Trophoblast cell (in vitro differentiated cells and primary cell): Measurements from ENCODE around the gene ZNF341.

ENCODE experiments used
- DNase-seq, 2 donors: peaks; one replicate each; pipeline ENCODE4 v3.0.0-alpha.2; 2016
- H2AFZ ChIP-seq: 2 replicates; pipeline ENCODE4 v1.6.1; 2013; ENCODE audit warnings: low read length, moderate library complexity, mild to moderate bottlenecking; ENCODE audit not compliant: insufficient read depth, poor library complexity
- H2AK5ac ChIP-seq: 2 replicates; pipeline ENCODE4 v1.6.1; 2013; ENCODE audit warnings: mild to moderate bottlenecking, low read length
- H2BK120ac ChIP-seq: 2 replicates; pipeline ENCODE4 v1.6.1; 2013; ENCODE audit warnings: low read length, mild to moderate bottlenecking, moderate library complexity; ENCODE audit not compliant: insufficient read depth, poor library complexity
- H2BK12ac ChIP-seq: 2 replicates; pipeline ENCODE4 v1.6.1; 2013; ENCODE audit warnings: mild to moderate bottlenecking, low read length, moderate library complexity
- H2BK5ac ChIP-seq: 2 replicates; pipeline ENCODE4 v1.6.1; 2013; ENCODE audit warnings: low read length, low read depth, moderate library complexity, mild to moderate bottlenecking; ENCODE audit not compliant: poor library complexity
- H3K14ac ChIP-seq: 2 replicates; pipeline ENCODE4 v1.6.1; 2013; ENCODE audit warnings: mild to moderate bottlenecking, low read length
- H3K18ac ChIP-seq: 2 replicates; pipeline ENCODE4 v1.6.1; 2013; ENCODE audit warnings: mild to moderate bottlenecking, low read length
- H3K23ac ChIP-seq: 2 replicates; pipeline ENCODE4 v1.6.1; 2013; ENCODE audit warnings: low read length
- H3K27ac ChIP-seq: 2 replicates; pipeline ENCODE4 v1.5.1; 2013; ENCODE audit warnings: low read depth, mild to moderate bottlenecking, inconsistent platforms, low read length, moderate library complexity
- H3K27me3 ChIP-seq: 2 replicates; pipeline ENCODE4 v1.6.1; 2013; ENCODE audit warnings: inconsistent platforms, mild to moderate bottlenecking, low read length, moderate library complexity; ENCODE audit not compliant: insufficient read depth
- H3K36me3 ChIP-seq, 2 experiments: 1 replicate in 1 of 2; 2 replicates in 1 of 2; pipeline ENCODE4 v1.6.1; 2013; ENCODE audit warnings: low read length in 2 of 2, mild to moderate bottlenecking in 2 of 2, moderate library complexity in 1 of 2; ENCODE audit not compliant: insufficient read depth in 2 of 2, control insufficient read depth in 1 of 2
- H3K4ac ChIP-seq: 2 replicates; pipeline ENCODE4 v1.6.1; 2013; ENCODE audit warnings: low read depth, mild to moderate bottlenecking, low read length, moderate library complexity
- H3K4me1 ChIP-seq, 2 experiments: 1 replicate in 1 of 2; 2 replicates in 1 of 2; pipeline ENCODE4 v1.6.1; 2013; ENCODE audit warnings: low read length in 2 of 2, mild to moderate bottlenecking in 2 of 2, moderate library complexity in 1 of 2; ENCODE audit not compliant: insufficient read depth in 2 of 2, control insufficient read depth in 1 of 2
- H3K4me2 ChIP-seq: 2 replicates; pipeline ENCODE4 v1.6.1; 2013; ENCODE audit warnings: inconsistent platforms, mild to moderate bottlenecking, low read length, moderate library complexity
- H3K4me3 ChIP-seq: 2 replicates; pipeline ENCODE4 v1.5.1; 2013; ENCODE audit warnings: mild to moderate bottlenecking, low read depth, low read length, inconsistent platforms
- H3K79me1 ChIP-seq: one replicate; pipeline ENCODE4 v1.6.1; 2013; ENCODE audit warnings: low read length
- H3K79me2 ChIP-seq: 2 replicates; pipeline ENCODE4 v1.6.1; 2013; ENCODE audit warnings: low read length, mild to moderate bottlenecking; ENCODE audit not compliant: control insufficient read depth, insufficient read depth, poor library complexity
- H3K9ac ChIP-seq: 2 replicates; pipeline ENCODE4 v1.6.1; 2013; ENCODE audit warnings: mild to moderate bottlenecking, low read length
- H3K9me3 ChIP-seq: 2 replicates; pipeline ENCODE4 v1.6.1; 2013; ENCODE audit warnings: low read depth, mild to moderate bottlenecking, control low read depth, inconsistent platforms, low read length; ENCODE audit not compliant: insufficient read depth
- H4K12ac ChIP-seq: 2 replicates; pipeline ENCODE4 v1.6.1; 2013; ENCODE audit warnings: low read depth, mild to moderate bottlenecking, low read length, moderate library complexity
- H4K8ac ChIP-seq: 2 replicates; pipeline ENCODE4 v1.6.1; 2013; ENCODE audit warnings: low read depth, mild to moderate bottlenecking, low read length, moderate library complexity
- H4K91ac ChIP-seq: one replicate; pipeline ENCODE4 v1.6.1; 2013; ENCODE audit warnings: low read depth, mild to moderate bottlenecking, low read length, moderate library complexity
- WGBS: extraction: QIAGEN DNeasy Blood & Tissue Kit; methylation state at CpG from one replicate; pipeline ENCODE4 v1.1.7; 2013; ENCODE audit warnings: missing lambda C conversion rate; ENCODE audit not compliant: insufficient read length, insufficient coverage; ENCODE audit errors: extremely low coverage; 5-methylcytosine and 5-hydroxymethylcytosine counted together

ZNF341 gene

GRCh38 chr20:33781133-33781532, 49.3 kb downstream of the ZNF341 start:
- Histone ChIP-seq H3K27ac (no peak overlapping the region), H3K79me2 (peaks cover 3% of the 10 kb centered on the region), H4K12ac (no peak overlapping the region), H3K4me3 (no peak overlapping the region), H4K8ac (no peak overlapping the region), H3K9ac (no peak overlapping the region), H2BK5ac (no peak overlapping the region), H3K4ac (no peak overlapping the region), H2AFZ (no peak overlapping the region), H3K27me3 (no peaks in the 10 kb centered on the region), H2BK120ac (no peak overlapping the region), H2BK12ac (peak overlapping the region; percentile 12), H3K4me2 (no peak overlapping the region), H3K18ac (no peak overlapping the region), H3K79me1 (peaks cover 2% of the 10 kb centered on the region), H3K14ac (no peak overlapping the region), H3K36me3 (no peaks in the 10 kb centered on the region), H3K4me1 (peaks cover 2 to 9% of the 10 kb centered on the region in 2 experiments), H4K91ac (no peak overlapping the region), H2AK5ac (no peak overlapping the region), H3K9me3 (peaks cover 1% of the 10 kb centered on the region), H3K23ac (no peak overlapping the region)
- DNase-seq = no peak
- no CpG with 5 or more reads among the region's 4 CpGs for WGBS

GRCh38 chr20:33781945-33782344, 50.1 kb downstream of the ZNF341 start:
- no peaks in the 10 kb centered on the region for H3K27me3 ChIP-seq
- H4K12ac ChIP-seq = no peak overlapping the region
- no CpG with 5 or more reads among the region's 1 CpG for WGBS
- H3K14ac ChIP-seq = no peak overlapping the region
- H2AK5ac ChIP-seq = no peak overlapping the region
- no peaks in the 10 kb centered on the region for H3K36me3 ChIP-seq
- no peak overlapping the region for H2AFZ ChIP-seq
- H4K91ac ChIP-seq = no peak overlapping the region
- no peak overlapping the region for H3K4ac ChIP-seq
- H3K18ac ChIP-seq = no peak overlapping the region
- peaks cover 2% of the 10 kb centered on the region for H3K79me1 ChIP-seq
- H3K4me2 ChIP-seq = no peak overlapping the region
- H3K9me3 ChIP-seq = peaks cover 1% of the 10 kb centered on the region
- peaks cover 3% of the 10 kb centered on the region for H3K79me2 ChIP-seq
- no peak overlapping the region for H4K8ac ChIP-seq
- H2BK5ac ChIP-seq = no peak overlapping the region
- peaks cover 2 to 9% of the 10 kb centered on the region in 2 experiments for H3K4me1 ChIP-seq
- H2BK12ac ChIP-seq = no peak overlapping the region
- no peak overlapping the region for H3K27ac ChIP-seq
- H3K23ac ChIP-seq = no peak overlapping the region
- DNase-seq = peak in 1 of 2 donors; percentile 14
- H3K4me3 ChIP-seq = no peak overlapping the region
- H3K9ac ChIP-seq = no peak overlapping the region
- no peak overlapping the region for H2BK120ac ChIP-seq

GRCh38 chr20:33783256-33783655, 51.5 kb downstream of the ZNF341 start:
- Histone ChIP-seq H3K18ac (no peak overlapping the region), H3K79me2 (peaks cover 3% of the 10 kb centered on the region), H3K36me3 (no peaks in the 10 kb centered on the region), H3K4me2 (no peak overlapping the region), H2BK120ac (no peak overlapping the region), H3K4ac (no peak overlapping the region), H3K14ac (no peak overlapping the region), H3K23ac (no peak overlapping the region), H2BK12ac (no peak overlapping the region), H4K91ac (no peak overlapping the region), H4K8ac (no peak overlapping the region), H3K4me1 (peaks cover 6 to 15% of the 10 kb centered on the region in 2 experiments), H3K27me3 (no peaks in the 10 kb centered on the region), H3K79me1 (peaks cover 8% of the 10 kb centered on the region), H3K27ac (no peak overlapping the region), H3K4me3 (no peak overlapping the region), H2AK5ac (no peak overlapping the region), H3K9ac (no peak overlapping the region), H2AFZ (no peak overlapping the region), H4K12ac (no peak overlapping the region), H2BK5ac (no peak overlapping the region), H3K9me3 (peaks cover 1% of the 10 kb centered on the region)
- WGBS = no CpG with 5 or more reads among the region's 5 CpGs
- DNase-seq = no peak

- no peak overlapping the region for H3K18ac ChIP-seq
- no peak overlapping the region for H2AFZ ChIP-seq
- no peak overlapping the region for H4K91ac ChIP-seq
- no peaks in the 10 kb centered on the region for H3K27me3 ChIP-seq
- H3K14ac ChIP-seq = no peak overlapping the region
- H3K23ac ChIP-seq = no peak overlapping the region
- H3K4me1 ChIP-seq = peaks cover 12 to 18% of the 10 kb centered on the region in 2 experiments
- peaks cover 3% of the 10 kb centered on the region for H3K79me2 ChIP-seq
- H3K79me1 ChIP-seq = peaks cover 12% of the 10 kb centered on the region
- H4K12ac ChIP-seq = no peak overlapping the region
- no peaks in the 10 kb centered on the region for H3K36me3 ChIP-seq
- H3K4me2 ChIP-seq = no peak overlapping the region
- no peak overlapping the region for H2AK5ac ChIP-seq
- no peak overlapping the region for H2BK5ac ChIP-seq
- H2BK12ac ChIP-seq = no peak overlapping the region
- H4K8ac ChIP-seq = no peak overlapping the region
- DNase-seq = no peak
- H3K4ac ChIP-seq = no peak overlapping the region
- H3K9ac ChIP-seq = no peak overlapping the region
- H2BK120ac ChIP-seq = no peak overlapping the region
- WGBS = 100% methylated on average over 2 of the region's 5 CpGs
- no peaks in the 10 kb centered on the region for H3K9me3 ChIP-seq
- H3K27ac ChIP-seq = no peak overlapping the region
- H3K4me3 ChIP-seq = no peak overlapping the region
These were observed 52.0 kb downstream of the ZNF341 start for GRCh38 chr20:33783818-33784217.
